C4-2B (cell line): ENCODE measurements around the gene ZNF718.

Source experiments
- ZFX ChIP-seq: fragments of 450-650 bp; IDR thresholded peaks from 2 replicates; pipeline ENCODE4 v1.6.1; 2017
- TF ChIP-seq, protein P1 (sequence below): fragments of 450-650 bp; conservative IDR thresholded peaks from 2 replicates; pipeline ENCODE4 v1.5.1; 2017; ENCODE audit warnings: mild to moderate bottlenecking

DNA sequence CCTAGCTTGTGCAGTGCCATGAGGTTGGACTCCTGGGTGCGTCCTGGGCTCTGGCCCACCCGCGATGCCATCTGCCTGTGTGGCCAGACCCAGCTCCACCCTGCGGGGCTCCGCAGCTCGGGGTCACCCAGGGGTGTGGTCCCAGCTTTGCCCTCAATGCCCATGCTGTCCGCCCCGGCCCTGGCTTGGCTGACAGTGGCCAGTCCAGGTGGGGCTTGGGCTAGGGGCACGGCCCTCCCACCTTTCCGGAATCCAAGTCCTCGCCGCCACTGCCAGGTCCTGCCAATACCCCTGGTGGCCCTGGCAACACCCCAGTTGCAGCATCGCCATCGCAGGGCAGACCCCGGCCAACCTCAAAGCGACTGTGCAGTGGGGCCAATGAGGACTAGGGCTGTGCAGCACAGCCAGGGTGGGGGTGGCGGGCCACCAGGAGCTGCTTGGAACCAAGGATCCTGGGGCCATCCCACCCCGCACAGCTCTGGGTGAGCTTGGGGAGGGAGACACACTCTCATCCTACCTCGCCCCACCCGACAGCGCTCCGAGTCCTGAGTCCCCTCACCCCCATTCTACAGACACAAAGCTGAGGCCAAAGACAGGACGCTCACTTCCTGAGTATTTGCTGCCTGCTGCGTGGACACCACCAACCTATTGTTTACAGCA is 80.9 kb downstream of the ZNF718 start:
- TF ChIP-seq, protein P1, sequence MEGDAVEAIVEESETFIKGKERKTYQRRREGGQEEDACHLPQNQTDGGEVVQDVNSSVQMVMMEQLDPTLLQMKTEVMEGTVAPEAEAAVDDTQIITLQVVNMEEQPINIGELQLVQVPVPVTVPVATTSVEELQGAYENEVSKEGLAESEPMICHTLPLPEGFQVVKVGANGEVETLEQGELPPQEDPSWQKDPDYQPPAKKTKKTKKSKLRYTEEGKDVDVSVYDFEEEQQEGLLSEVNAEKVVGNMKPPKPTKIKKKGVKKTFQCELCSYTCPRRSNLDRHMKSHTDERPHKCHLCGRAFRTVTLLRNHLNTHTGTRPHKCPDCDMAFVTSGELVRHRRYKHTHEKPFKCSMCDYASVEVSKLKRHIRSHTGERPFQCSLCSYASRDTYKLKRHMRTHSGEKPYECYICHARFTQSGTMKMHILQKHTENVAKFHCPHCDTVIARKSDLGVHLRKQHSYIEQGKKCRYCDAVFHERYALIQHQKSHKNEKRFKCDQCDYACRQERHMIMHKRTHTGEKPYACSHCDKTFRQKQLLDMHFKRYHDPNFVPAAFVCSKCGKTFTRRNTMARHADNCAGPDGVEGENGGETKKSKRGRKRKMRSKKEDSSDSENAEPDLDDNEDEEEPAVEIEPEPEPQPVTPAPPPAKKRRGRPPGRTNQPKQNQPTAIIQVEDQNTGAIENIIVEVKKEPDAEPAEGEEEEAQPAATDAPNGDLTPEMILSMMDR = no peak
- TF ChIP-seq ZFX = no peak
